ENCODE data around the gene LPAR6. TPM values are rescaled to one million over a fixed set of nuclear protein-coding genes. Genes with fewer than 3 reads are reported as not detected.
"Not testable (repeated sequence)": the region's sequence is repeated elsewhere in the genome, so short reads cannot be mapped to it uniquely, and the experiment has no call there.

The LPAR6 gene, protein sequence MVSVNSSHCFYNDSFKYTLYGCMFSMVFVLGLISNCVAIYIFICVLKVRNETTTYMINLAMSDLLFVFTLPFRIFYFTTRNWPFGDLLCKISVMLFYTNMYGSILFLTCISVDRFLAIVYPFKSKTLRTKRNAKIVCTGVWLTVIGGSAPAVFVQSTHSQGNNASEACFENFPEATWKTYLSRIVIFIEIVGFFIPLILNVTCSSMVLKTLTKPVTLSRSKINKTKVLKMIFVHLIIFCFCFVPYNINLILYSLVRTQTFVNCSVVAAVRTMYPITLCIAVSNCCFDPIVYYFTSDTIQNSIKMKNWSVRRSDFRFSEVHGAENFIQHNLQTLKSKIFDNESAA
- 1 to 10 TPM; 5.2 to 6.4 TPM for total RNA-seq

DNA sequence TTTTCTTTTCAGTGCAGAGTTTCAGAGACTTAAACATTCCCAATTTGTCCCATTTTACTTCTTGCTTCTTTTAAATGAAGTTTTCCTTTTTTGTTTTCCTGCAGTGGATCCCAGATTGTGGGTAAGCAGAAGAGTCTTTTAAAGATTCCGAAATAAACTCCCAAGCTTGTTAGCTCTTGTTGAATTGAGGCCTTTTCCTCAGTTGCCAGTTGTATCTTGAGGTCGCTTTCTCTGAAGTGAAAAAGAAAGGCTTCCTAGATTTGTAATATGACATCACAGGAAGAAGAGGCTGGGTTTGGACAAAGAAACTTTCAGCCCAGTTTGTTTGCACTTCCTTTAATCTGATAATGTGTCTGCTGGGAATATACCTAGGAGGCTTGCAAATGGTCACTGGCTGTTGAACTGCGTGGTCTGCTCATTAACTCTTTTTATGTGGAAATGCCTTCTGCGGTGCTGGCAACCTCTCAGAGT lies at the start of gene LPAR6:
LPAR6 (minus strand) TSS at position 233 of the 471 bp plus-strand sequence. CDS start 690 bp downstream, outside the sequence.
- peak; percentile 17 for DNase-seq
- ATAC-seq = peak; percentile 32
- Mint-ChIP-seq H3K4me3 (peak within 1 kb of the TSS; percentile 93), H3K9me3 (no peaks in the 10 kb centered on the region), H3K36me3 (ENCODE audit: low read depth) (peaks cover 23% of the 10 kb centered on the region), H3K27me3 (no peaks in the 10 kb centered on the region), H3K27ac (peak within 1 kb of the TSS; percentile 90), H3K4me1 (ENCODE audit: low read depth) (peaks cover 37% of the 10 kb centered on the region)
- intact Hi-C loops (cut with micrococcal nuclease) = no loop called here
- TF ChIP-seq, protein P1, sequence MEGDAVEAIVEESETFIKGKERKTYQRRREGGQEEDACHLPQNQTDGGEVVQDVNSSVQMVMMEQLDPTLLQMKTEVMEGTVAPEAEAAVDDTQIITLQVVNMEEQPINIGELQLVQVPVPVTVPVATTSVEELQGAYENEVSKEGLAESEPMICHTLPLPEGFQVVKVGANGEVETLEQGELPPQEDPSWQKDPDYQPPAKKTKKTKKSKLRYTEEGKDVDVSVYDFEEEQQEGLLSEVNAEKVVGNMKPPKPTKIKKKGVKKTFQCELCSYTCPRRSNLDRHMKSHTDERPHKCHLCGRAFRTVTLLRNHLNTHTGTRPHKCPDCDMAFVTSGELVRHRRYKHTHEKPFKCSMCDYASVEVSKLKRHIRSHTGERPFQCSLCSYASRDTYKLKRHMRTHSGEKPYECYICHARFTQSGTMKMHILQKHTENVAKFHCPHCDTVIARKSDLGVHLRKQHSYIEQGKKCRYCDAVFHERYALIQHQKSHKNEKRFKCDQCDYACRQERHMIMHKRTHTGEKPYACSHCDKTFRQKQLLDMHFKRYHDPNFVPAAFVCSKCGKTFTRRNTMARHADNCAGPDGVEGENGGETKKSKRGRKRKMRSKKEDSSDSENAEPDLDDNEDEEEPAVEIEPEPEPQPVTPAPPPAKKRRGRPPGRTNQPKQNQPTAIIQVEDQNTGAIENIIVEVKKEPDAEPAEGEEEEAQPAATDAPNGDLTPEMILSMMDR (IDR thresholded peaks at IDR 0.05) = no peak
- ChIA-PET POLR2A (interaction anchor here (1.3 to 1.6 kb wide), 3 partner anchors 10 to 318 kb away, joined by 3 to 8 read pairs (median 3); partner anchors contain the start of gene MED4), CTCF (interaction anchor here (0.9 to 1.8 kb wide), 4 partner anchors 10 to 168 kb away, joined by 3 to 5 read pairs (median 3); no protein-coding TSS in a partner anchor)

DNA sequence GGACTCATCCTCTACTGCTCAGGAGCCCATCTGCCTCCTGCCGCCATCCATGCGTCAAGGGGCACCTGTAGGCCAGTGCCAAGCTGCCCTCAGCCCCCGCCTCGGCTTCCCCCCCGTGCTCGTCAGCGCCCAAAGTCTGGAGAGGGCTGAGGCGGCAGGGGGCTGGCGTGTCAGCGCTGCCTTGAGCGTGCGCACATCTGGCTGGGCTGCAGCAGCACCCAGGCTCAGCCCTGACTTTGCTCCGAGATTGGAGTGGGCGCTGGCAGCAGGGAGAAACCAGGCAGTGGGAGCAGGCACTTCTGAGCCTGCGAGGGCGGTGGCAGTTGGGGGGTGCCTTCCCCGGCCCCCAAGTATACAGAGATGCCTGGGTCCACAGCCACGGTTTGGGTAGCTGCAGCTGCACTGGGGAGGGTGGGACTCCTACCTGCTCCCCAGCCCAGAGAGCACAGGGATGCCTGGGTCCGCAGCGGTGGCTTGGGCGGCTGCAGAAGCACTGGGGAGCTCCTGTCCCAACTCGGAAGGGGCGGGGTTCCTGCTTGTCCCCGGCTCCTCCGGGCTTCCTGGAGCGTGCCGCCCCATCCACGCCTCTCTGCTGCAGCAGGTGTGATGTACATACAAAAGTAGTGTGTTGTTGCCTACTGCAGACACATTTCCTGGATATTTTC lies 44.8 kb upstream of the LPAR6 start:
- POLR2A ChIA-PET = no interaction called here

DNA sequence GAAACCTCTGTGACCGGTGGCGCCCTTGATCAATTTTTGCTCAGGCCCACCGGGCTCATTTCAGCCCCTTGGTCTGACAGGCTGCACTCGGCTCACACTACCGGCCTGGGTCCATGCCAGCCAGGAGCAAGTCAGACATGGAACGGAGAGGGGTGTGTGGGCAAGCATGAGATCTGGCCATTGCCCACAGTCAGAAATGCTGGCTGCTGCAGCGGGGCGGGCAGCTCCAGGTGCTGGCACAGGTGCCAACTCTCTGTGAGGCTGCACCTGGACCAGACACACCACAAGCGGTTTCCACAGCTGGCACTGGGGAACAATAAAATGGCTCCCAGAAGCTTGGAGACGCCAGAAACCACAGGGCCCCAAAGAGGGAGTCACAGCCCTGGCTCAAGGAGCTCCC lies 43.6 kb upstream of the LPAR6 start:
- peaks cover 6% of the 10 kb centered on the region for H3K9me3 Mint-ChIP-seq
- ChIA-PET CTCF (no interaction called here), POLR2A (no interaction called here)
- H3K36me3 Mint-ChIP-seq (ENCODE audit: low read depth) = peaks cover 43% of the 10 kb centered on the region
- ATAC-seq (no peak), DNase-seq (no peak)
- no peaks in the 10 kb centered on the region for H3K27me3 Mint-ChIP-seq
- peaks cover 8% of the 10 kb centered on the region for H3K4me1 Mint-ChIP-seq (ENCODE audit: low read depth)
- TF ChIP-seq, protein P1 (IDR thresholded peaks at IDR 0.05) = no peak
- H3K4me3 Mint-ChIP-seq = no peak overlapping the region
- intact Hi-C loops (cut with micrococcal nuclease) = no loop called here
- H3K27ac Mint-ChIP-seq = no peak overlapping the region

More for the DNA sequence above, 44.8 kb upstream of the LPAR6 start:
- H3K27ac Mint-ChIP-seq = no peak overlapping the region
- H3K9me3 Mint-ChIP-seq = no peaks in the 10 kb centered on the region
- DNase-seq = no peak
- no peak overlapping the region for H3K4me3 Mint-ChIP-seq
- peaks cover 38% of the 10 kb centered on the region for H3K36me3 Mint-ChIP-seq (ENCODE audit: low read depth)
- TF ChIP-seq, protein P1 (IDR thresholded peaks at IDR 0.05) = no peak
- H3K4me1 Mint-ChIP-seq (ENCODE audit: low read depth) = peaks cover 6% of the 10 kb centered on the region
- intact Hi-C loops (cut with micrococcal nuclease) = no loop called here
- CTCF ChIA-PET = no interaction called here
- no peaks in the 10 kb centered on the region for H3K27me3 Mint-ChIP-seq
- ATAC-seq = no peak

DNA sequence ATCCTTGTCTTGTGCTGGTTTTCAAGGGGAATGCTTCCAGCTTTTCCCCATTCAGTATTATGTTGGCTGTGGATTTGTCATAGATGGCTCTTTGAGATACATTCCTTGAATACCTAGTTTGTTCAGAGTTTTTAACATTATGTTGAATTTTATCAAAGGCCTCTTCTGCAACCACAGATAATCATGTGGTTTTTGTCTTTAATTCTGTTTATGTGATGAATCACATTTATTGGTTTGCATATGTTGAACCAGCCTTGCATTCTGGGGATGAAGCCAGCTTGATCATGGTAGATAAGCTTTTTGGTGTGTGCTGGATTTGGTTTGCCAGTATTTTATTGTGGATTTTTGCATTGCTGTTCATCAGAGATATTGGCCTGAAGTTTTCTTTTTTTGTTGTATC lies 38.3 kb upstream of the LPAR6 start:
- H3K4me1 Mint-ChIP-seq (ENCODE audit: low read depth) = peaks cover 21% of the 10 kb centered on the region
- peaks cover 32% of the 10 kb centered on the region for H3K36me3 Mint-ChIP-seq (ENCODE audit: low read depth)
- CTCF ChIA-PET; H3K27me3 Mint-ChIP-seq; H3K4me3 Mint-ChIP-seq; POLR2A ChIA-PET; ATAC-seq; intact Hi-C loops (cut with micrococcal nuclease); H3K27ac Mint-ChIP-seq: not testable (repeated sequence)
- H3K9me3 Mint-ChIP-seq = peaks cover 18% of the 10 kb centered on the region
- peak; percentile 5 for DNase-seq

DNA sequence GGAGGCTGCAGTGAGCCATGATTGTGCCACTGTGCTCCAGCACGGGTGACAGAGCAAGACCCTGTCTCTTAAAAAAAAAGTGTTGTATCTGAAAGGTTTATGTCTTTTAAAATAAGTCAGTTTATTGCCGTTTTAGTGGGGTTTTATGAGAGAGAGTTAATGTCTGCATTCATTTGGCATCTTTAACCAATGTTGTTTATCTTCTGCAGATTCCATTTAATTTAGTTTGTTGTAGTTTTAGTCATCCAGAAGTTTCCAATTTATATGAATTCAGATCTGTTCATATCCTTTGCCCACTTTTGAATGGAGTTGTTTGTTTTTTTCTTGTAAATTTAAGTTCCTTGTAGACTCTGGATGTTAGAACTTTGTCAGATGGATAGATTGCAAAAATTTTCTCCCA lies 36.7 kb upstream of the LPAR6 start:
- POLR2A ChIA-PET = no interaction called here
- H3K4me1 Mint-ChIP-seq (ENCODE audit: low read depth) = peaks cover 21% of the 10 kb centered on the region
- CTCF ChIA-PET = interaction anchor here (0.9 kb wide), 1 partner anchor 37 kb away, joined by 3 read pairs; the partner anchor contains the start of gene LPAR6
- DNase-seq (no peak), ATAC-seq (no peak)
- H3K27me3 Mint-ChIP-seq = no peaks in the 10 kb centered on the region
- TF ChIP-seq, protein P1 (IDR thresholded peaks at IDR 0.05) = no peak
- intact Hi-C loops (cut with micrococcal nuclease) = no loop called here
- no peak overlapping the region for H3K27ac Mint-ChIP-seq
- peaks cover 18% of the 10 kb centered on the region for H3K9me3 Mint-ChIP-seq
- no peak overlapping the region for H3K4me3 Mint-ChIP-seq
- peaks cover 27% of the 10 kb centered on the region for H3K36me3 Mint-ChIP-seq (ENCODE audit: low read depth)

All from activated CD8-positive, alpha-beta T cell treated with anti-CD3 and anti-CD28 coated beads for 36 hours (primary cell).